Cardiac fibroblast (primary cell): ENCODE results near the gene TLE5.

Source experiments
- DNase-seq, 2 donors: peaks; one replicate each; pipeline versions ENCODE4 v3.0.0 to v3.0.0-alpha.2; 2010; ENCODE audit warnings: low read depth in 2 of 2
- H3K4me3 ChIP-seq, 2 donors: replicated peaks in 1 of 2; 1 replicate in 1 of 2; 2 replicates in 1 of 2; pipeline ENCODE4 v1.5.1; 2011; ENCODE audit warnings: low read depth in 2 of 2, low read length in 2 of 2, mild to moderate bottlenecking in 2 of 2, moderate library complexity in 1 of 2
- CTCF ChIP-seq: IDR thresholded peaks from one replicate; pipeline ENCODE4 v1.5.1; 2011; ENCODE audit warnings: low read depth, mild to moderate bottlenecking, low read length, inconsistent platforms

Gene TLE5

GRCh38 chr19:3024509-3024869 is 37.8 kb downstream of the TLE5 start:
- H3K4me3 ChIP-seq: no peak overlapping the region
- DNase-seq: no peak
- no peak for TF ChIP-seq CTCF

DNA sequence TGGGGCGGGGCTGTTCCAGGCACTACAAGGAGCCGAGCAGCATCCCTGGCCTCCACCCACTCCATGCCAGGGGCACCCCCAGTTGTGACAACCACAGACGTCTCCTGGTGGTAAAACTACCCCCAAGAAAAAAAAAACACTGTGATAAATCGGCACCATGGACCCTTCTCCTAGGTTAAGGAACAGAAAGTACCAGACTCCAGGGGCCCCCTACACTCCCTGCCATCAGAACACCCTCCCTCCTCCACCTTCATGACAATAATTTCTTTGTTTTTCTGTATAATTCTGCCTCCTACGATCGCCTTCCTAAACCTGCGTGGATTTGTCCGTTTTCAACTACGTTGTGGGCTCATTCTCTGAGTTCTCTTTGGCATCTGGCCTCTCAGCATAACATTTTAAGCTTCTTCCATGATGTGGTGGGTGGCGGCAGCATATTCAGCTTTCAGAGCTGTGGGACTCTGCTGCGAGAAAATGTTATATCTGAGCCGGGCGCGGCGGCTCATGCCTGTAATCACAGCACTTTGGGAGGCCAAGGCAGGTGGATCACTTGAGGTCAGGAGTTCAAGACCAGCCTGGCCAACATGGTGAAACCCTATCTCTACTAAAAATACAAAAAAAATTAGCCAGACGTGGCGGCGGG is 41.9 kb downstream of the TLE5 start:
- no peak for DNase-seq
- H3K4me3 ChIP-seq: no peak overlapping the region
- no peak for TF ChIP-seq CTCF

DNA sequence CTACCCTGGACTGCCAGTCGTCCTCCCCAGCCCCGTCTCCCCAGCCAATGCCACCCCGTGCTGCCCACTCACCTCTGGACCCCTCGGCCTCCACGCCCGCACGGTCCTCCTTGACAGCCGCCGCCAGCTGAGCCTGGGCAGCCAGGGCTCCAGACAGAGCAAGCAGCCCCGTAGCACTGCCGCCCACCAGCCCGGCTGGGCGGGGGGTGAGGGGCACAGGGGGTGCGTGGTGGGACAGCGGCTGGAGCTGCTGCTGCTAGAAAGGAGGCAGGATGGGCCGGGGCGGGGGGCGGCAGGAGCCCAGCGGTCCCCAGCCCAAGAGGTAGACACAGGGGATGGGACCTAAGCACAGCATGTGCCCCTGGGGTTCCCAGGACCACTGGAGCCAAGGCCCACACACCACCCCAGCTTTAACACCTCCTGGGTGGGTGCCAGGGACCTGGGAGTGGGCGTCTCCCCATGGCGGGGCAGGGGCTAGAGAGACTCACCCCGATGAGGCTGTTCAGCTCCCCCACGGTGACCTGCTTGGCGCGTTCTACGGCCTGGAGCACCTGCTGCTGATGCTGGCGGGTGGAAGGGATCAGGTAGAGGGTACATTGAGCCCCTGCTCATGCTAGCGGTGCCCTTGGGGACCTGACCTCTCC is 43.0 kb downstream of the TLE5 start:
- no peak overlapping the region for H3K4me3 ChIP-seq
- no peak for DNase-seq
- no peak for TF ChIP-seq CTCF

GRCh38 chr19:3017923-3018322 is 44.4 kb downstream of the TLE5 start:
- no peak for DNase-seq
- TF ChIP-seq CTCF: no peak
- H3K4me3 ChIP-seq: no peak overlapping the region

DNA sequence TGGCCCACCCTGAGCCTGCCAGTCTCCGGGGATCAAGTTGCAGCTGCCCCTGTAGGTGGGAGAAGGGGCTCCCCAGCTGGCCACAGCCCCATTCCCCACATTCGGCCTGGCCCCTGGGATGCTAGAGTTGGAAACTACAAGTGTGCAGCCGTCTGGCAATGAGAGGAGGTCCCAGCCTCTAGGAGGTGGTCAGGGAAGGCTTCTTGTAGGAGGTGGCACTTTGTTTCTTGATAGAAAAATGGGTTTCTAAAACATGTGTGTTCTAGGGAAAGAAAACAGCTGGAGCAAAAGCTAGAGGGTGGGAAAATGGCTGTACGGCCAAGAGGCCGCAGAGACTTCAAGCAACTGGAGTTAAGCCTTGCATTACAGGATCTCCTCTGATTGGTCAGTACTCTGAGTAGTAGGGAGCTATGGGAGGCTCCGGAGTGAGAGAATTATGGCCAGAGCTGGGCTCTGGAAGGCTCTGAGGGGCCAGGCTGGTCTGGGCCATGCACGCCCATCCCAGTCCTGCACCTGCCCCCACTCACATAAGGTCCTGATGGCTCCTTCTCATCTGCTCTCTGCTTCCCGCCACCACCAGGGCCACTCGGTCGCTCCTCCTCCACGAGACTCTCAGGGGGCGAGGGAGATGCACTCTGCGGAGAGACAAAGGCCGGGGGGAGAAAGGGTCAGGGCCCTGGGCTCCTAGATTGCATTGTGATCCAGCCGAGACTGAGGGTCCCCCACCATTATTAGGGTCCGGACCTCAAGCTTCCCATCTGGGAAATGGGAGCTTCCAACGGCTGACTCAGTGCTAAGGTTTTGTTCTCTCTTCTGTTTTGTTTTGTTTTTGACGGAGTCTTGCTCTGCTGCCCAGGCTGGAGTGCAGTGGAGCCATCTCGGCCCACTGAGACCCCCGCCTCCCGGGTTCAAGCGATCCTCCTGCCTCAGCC is 46.9 kb downstream of the TLE5 start:
- no peak overlapping the region for H3K4me3 ChIP-seq
- no peak for DNase-seq
- TF ChIP-seq CTCF: no peak

DNA sequence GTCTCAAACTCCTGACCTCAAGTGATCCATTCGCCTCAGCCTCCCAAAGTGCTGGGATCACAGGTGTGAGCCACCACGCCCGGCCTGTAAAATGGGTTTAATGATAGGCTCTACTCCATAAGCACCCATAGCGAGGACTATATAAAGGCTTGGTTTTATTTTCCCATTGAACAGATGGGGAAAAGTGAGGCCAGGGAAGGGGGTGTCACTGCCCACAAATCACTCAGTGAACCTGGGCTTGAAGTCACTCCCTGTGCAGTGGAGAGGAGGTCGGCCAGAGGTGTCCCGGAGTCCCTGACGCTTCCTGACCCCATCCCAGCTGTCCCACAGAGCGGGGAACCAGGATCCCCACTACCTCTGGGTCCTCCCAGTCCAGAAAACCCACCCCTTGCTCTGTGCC is 48.2 kb downstream of the TLE5 start:
- TF ChIP-seq CTCF: no peak
- no peak for DNase-seq
- no peak overlapping the region for H3K4me3 ChIP-seq
